T follicular helper cell (primary cell): Measurements from ENCODE around the gene NELFB.
A peak's percentile ranks its signal among the peaks of the same experiment; 100 is the strongest.

Experiments
- DNase-seq: peaks from one replicate; pipeline ENCODE4 v3.0.0-alpha.2; 2020; ENCODE audit warnings: low read depth

The NELFB gene

GRCh38 chr9:137223078-137223970 lies 31.8 kb upstream of the NELFB start:
- DNase-seq: peak; percentile 97

GRCh38 chr9:137224830-137225694 lies 30.1 kb upstream of the NELFB start, which contains the start of gene CYSRT1:
TSS of gene CYSRT1 (plus strand) at chr9:137225174. CDS start at chr9:137225622, 448 bp downstream.
- no peak for DNase-seq

GRCh38 chr9:137225699-137226331 lies 29.3 kb upstream of the NELFB start:
- DNase-seq: no peak

- DNase-seq: no peak
Measured at GRCh38 chr9:137226338-137227053, 28.6 kb upstream of the NELFB start.

GRCh38 chr9:137227054-137227852 lies 27.9 kb upstream of the NELFB start, which contains the start of gene RNF224:
TSS of gene RNF224 (plus strand) at chr9:137227502. CDS start at chr9:137228336, 834 bp downstream.
- DNase-seq: peak; percentile 74

GRCh38 chr9:137227853-137228505 lies 27.1 kb upstream of the NELFB start:
- DNase-seq: no peak

GRCh38 chr9:137228506-137228967 lies 26.6 kb upstream of the NELFB start:
- no peak for DNase-seq

GRCh38 chr9:137228968-137229896 lies 25.9 kb upstream of the NELFB start:
- no peak for DNase-seq

- DNase-seq: no peak
Measured at GRCh38 chr9:137229903-137230704, 25.0 kb upstream of the NELFB start.

GRCh38 chr9:137230705-137231371 lies 24.3 kb upstream of the NELFB start, which contains the start of gene SLC34A3:
TSS of gene SLC34A3 (plus strand) at chr9:137230901. CDS start at chr9:137231703, 802 bp downstream.
- DNase-seq: no peak

GRCh38 chr9:137231372-137232039 lies 23.6 kb upstream of the NELFB start:
- DNase-seq: no peak

GRCh38 chr9:137232101-137232500 lies 23.0 kb upstream of the NELFB start:
- DNase-seq: no peak

- no peak for DNase-seq
Measured at GRCh38 chr9:137232510-137232909, 22.6 kb upstream of the NELFB start.

GRCh38 chr9:137233143-137233980 lies 21.8 kb upstream of the NELFB start:
- DNase-seq: no peak

GRCh38 chr9:137234055-137234697 lies 21.0 kb upstream of the NELFB start:
- no peak for DNase-seq
